Measurements from ENCODE around the gene UBE2C. TPM values are rescaled to one million over a fixed set of nuclear protein-coding genes. Genes with fewer than 3 reads are reported as not detected.

Gene UBE2C
- total RNA-seq, 1 donor from 2014 or later, result 7.6 TPM

DNA sequence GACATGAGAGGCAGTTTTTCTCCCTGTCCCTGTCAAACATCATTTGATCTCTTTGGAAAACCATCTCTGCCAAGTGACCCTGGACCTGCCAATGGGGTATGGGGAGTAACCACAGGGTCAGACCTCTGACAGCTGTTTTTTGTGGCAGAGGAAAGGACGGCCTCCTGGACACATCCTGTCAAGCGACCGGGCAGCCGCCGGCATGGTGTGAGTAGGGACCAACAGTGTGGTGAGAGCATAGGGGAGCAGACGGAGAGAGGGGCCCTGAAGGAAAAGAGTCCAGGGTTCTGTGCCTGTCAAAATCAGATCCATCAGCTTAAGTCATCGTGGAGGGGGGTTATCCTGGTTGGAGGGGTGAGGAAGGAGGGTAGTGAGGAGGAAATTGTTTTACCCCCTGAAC lies 10.6 kb upstream of the UBE2C start:
- TF ChIP-seq, protein P1, sequence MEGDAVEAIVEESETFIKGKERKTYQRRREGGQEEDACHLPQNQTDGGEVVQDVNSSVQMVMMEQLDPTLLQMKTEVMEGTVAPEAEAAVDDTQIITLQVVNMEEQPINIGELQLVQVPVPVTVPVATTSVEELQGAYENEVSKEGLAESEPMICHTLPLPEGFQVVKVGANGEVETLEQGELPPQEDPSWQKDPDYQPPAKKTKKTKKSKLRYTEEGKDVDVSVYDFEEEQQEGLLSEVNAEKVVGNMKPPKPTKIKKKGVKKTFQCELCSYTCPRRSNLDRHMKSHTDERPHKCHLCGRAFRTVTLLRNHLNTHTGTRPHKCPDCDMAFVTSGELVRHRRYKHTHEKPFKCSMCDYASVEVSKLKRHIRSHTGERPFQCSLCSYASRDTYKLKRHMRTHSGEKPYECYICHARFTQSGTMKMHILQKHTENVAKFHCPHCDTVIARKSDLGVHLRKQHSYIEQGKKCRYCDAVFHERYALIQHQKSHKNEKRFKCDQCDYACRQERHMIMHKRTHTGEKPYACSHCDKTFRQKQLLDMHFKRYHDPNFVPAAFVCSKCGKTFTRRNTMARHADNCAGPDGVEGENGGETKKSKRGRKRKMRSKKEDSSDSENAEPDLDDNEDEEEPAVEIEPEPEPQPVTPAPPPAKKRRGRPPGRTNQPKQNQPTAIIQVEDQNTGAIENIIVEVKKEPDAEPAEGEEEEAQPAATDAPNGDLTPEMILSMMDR (IDR thresholded peaks at IDR 0.05), result no peak
- TF ChIP-seq POLR2AphosphoS5 (IDR thresholded peaks at IDR 0.05; ENCODE audit: insufficient read depth in 1 of 2, low read depth in 1 of 2), result no peak
- TF ChIP-seq POLR2A (IDR thresholded peaks at IDR 0.05), result no peak
- no peak overlapping the region for H3K4me3 ChIP-seq
- H3K27me3 ChIP-seq, result no peaks in the 10 kb centered on the region
- H3K4me1 ChIP-seq, result peaks cover 9% of the 10 kb centered on the region
- H3K9me3 ChIP-seq, result no peaks in the 10 kb centered on the region
- no peak for DNase-seq (ENCODE audit: extremely low spot score in 2 of 2)
- intact Hi-C loops (cut with DNase I), result no loop called here
- no peak overlapping the region for H3K27ac ChIP-seq
- H3K36me3 ChIP-seq, result peaks cover 0 to 62% of the 10 kb centered on the region in 2 donors

DNA sequence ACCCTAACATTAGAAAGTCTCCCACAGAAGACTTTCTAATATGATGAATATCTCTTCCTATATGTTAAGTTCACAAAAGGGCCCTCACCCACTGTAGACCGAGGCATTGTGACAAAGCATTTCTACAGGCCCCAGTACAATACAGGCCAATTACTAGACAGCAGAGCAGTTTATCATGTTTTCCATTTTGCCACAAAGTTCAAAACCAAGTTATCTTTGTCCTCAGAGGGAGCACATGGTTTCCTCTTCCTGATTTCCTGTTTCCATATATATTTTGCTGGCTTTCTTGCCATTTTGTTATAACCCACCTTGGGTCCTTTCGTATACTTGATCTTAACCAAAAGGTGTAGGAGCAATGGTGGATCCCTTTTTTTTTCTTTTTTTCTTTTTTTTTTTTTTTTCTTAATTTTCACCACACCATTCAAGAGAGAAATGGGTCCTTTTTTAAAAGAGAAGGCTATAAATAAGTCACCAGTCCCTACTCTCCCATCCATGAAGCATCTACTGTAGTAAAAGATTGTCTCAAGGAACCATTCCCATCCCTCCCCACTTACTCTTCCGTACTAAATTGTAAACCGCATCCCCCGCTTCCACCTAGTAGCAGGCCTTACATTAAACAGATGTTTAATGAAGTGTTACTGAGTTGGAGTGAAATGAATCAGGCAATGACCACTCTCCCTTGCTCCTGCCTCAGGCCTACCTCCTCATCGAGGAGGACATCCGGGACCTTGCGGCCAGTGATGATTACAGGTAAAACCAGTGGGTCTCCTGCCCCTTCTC lies 2.1 kb upstream of the UBE2C start:
- Histone ChIP-seq H3K9me3 (no peaks in the 10 kb centered on the region), H3K27me3 (no peaks in the 10 kb centered on the region), H3K4me3 (no peak overlapping the region), H3K36me3 (peaks cover 0 to 53% of the 10 kb centered on the region in 2 donors), H3K4me1 (peaks cover 7% of the 10 kb centered on the region), H3K27ac (no peak overlapping the region)
- TF ChIP-seq POLR2AphosphoS5 (IDR thresholded peaks at IDR 0.05; ENCODE audit: insufficient read depth in 1 of 2, low read depth in 1 of 2) (no peak), POLR2A (IDR thresholded peaks at IDR 0.05) (no peak)
- TF ChIP-seq, protein P1 (IDR thresholded peaks at IDR 0.05), result no peak
- no peak for DNase-seq (ENCODE audit: extremely low spot score in 2 of 2)
- intact Hi-C loops (cut with DNase I), result loop anchor here (10.0 kb wide), 2 partner anchors 74 to 154 kb away; partner anchors contain the start of genes SPATA25 and ZSWIM1

DNA sequence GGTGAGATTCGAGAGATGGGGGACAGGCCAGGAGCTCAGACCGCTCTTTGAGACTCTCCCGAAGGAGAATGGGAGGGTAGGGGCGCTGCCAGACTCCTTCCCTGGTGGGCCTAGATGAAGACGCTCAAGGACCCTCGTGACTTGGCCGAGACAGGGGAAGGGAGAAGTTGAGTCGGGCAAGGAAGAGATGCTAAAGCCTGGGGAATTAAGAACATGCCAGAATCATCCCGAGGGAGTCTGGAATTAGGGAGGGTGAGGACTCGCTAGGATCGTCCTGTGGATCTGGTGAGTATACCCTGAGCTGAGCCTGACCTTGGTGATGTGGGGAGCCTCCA lies 529 bp downstream of the UBE2C start:
- H3K4me1 ChIP-seq, result peaks cover 13% of the 10 kb centered on the region
- no peak for DNase-seq (ENCODE audit: extremely low spot score in 2 of 2)
- H3K27me3 ChIP-seq, result no peaks in the 10 kb centered on the region
- H3K4me3 ChIP-seq, result peak overlapping the region; percentile 50 to 59
- peaks cover 0 to 27% of the 10 kb centered on the region in 2 donors for H3K36me3 ChIP-seq
- H3K9me3 ChIP-seq, result no peaks in the 10 kb centered on the region
- TF ChIP-seq, protein P1 (IDR thresholded peaks at IDR 0.05), result no peak
- TF ChIP-seq POLR2AphosphoS5 (IDR thresholded peaks at IDR 0.05; ENCODE audit: insufficient read depth in 1 of 2, low read depth in 1 of 2), result no peak
- no peak for TF ChIP-seq POLR2A (IDR thresholded peaks at IDR 0.05)
- intact Hi-C loops (cut with DNase I), result loop anchor here (10.0 kb wide), 2 partner anchors 72 to 152 kb away; partner anchors contain the start of genes SPATA25 and ZSWIM1
- H3K27ac ChIP-seq, result no peak overlapping the region

DNA sequence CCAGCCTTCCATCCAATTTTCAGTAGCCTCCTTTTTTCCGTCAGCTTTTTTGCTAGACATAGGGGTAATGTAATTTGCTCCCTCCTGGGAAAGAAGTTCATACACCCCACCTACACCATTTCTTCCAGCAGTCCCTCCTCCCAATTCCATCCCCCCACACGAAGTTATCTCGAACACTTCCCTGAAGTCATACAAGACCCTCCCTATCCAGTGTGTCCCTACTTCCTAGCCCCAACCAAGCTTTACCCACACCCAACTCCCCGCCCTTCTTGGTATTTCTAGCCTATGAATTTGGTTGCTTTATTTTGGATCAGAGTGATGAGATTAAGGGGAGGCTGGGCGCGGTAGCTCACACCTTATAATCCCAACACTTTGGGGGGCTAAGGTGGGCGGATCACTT lies 1.0 kb downstream of the UBE2C start:
- intact Hi-C loops (cut with DNase I), result loop anchor here (10.0 kb wide), 2 partner anchors 71 to 151 kb away; partner anchors contain the start of genes SPATA25 and ZSWIM1
- no peaks in the 10 kb centered on the region for H3K27me3 ChIP-seq
- H3K4me3 ChIP-seq, result no peak overlapping the region
- TF ChIP-seq POLR2A (IDR thresholded peaks at IDR 0.05) (no peak), POLR2AphosphoS5 (IDR thresholded peaks at IDR 0.05; ENCODE audit: insufficient read depth in 1 of 2, low read depth in 1 of 2) (no peak)
- TF ChIP-seq, protein P1 (IDR thresholded peaks at IDR 0.05), result no peak
- H3K4me1 ChIP-seq, result peaks cover 13% of the 10 kb centered on the region
- H3K9me3 ChIP-seq, result no peaks in the 10 kb centered on the region
- H3K36me3 ChIP-seq, result peaks cover 0 to 23% of the 10 kb centered on the region in 2 donors
- no peak overlapping the region for H3K27ac ChIP-seq
- no peak for DNase-seq (ENCODE audit: extremely low spot score in 2 of 2)

DNA sequence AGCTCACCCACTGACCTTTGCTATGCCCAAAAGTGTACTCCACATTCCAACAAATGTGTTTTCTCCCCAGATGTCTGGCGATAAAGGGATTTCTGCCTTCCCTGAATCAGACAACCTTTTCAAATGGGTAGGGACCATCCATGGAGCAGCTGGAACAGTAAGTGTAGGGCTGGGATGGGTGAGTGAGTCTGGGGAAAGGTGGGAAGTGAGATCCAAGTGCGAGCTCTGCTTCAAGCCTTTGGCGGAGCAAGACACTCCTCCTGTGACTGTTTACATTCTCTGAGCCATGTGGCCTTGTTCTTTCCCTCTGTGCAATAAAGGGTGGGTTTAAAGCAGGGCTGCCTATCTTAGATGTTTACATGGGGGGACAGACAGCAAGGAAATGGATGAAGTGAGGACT lies 1.9 kb downstream of the UBE2C start:
- H3K4me1 ChIP-seq, result peaks cover 13% of the 10 kb centered on the region
- H3K4me3 ChIP-seq, result no peak overlapping the region
- intact Hi-C loops (cut with DNase I), result loop anchor here (10.0 kb wide), 2 partner anchors 70 to 150 kb away; partner anchors contain the start of genes SPATA25 and ZSWIM1
- no peak overlapping the region for H3K27ac ChIP-seq
- H3K36me3 ChIP-seq, result peaks cover 0 to 17% of the 10 kb centered on the region in 2 donors
- TF ChIP-seq, protein P1 (IDR thresholded peaks at IDR 0.05), result no peak
- TF ChIP-seq POLR2A (IDR thresholded peaks at IDR 0.05) (no peak), POLR2AphosphoS5 (IDR thresholded peaks at IDR 0.05; ENCODE audit: insufficient read depth in 1 of 2, low read depth in 1 of 2) (no peak)
- H3K9me3 ChIP-seq, result no peaks in the 10 kb centered on the region
- DNase-seq (ENCODE audit: extremely low spot score in 2 of 2), result no peak
- no peaks in the 10 kb centered on the region for H3K27me3 ChIP-seq

Measured in vagina (tissue), 2 donors.